Measurements from ENCODE around the gene SUSD3.
"Not testable (repeated sequence)": the region's sequence is repeated elsewhere in the genome, so short reads cannot be mapped to it uniquely, and the experiment has no call there.

Gene SUSD3

DNA sequence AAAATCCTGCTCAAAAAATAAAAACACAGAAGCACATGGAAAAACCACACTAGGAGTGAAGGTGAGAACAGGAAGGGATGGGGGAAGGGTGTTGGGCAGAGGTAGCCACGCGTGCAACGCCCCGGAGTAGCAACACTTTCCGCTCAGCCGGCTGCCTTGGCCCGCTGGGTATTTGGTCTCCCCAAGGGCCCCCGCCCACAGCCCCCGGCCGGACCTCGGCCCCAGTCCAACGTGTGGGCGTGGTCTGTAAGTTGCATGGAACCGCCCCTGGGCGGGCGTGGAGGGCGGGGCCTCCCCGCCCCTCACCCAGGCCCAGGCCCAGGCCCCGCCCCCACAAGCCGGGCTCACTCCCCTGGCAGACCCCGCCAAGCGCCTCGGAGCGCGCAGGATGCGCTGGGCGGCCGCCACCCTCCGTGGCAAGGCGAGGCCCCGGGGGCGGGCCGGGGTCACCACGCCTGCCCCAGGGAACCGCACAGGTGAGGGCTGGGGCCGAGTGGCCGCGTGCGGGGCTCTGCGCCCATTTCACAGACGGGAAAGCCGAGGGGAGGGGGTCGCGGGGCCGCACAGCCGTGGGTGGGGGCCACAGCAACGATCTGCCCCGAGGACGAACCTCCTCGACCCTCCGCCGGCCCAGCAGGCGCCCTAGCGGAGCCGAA is at the start of gene SUSD3:
SUSD3 (plus strand) TSS at position 347 of the 656 bp plus-strand sequence; CDS start at position 389, 42 bp downstream.
- no peak for DNase-seq (ENCODE audit: low read depth)

DNA sequence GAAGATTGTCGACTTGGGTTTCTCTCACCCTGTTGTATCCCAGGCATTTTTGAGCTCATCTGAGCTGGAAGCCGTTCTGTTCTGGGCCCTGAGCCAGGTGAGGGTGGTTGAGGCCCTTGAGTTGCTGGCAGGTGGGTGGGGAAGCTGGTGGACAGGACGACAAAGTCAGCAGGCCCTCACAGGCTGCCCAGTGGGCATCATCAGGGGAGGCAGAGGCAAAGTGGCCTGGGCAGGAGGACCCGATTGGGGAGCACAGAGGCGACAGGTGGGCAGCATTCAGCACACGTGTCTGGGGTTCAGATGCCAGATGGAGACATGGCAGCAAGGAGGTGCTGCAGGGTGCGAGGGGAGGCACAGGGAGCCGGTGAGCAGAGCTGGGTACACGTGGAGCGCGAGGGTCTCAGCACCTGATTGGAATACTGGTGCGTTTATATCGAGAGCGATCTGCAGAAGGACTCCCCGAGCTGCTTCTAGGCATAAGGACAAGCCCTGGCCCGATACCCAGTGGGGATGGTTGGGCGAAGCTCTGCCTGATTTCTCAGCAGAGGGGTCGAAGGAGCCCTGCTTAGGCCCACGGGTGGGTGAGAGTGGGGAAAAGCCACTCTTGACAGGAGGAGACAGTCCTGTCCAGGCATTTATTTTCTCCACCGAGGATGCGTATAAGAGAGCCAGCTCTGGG is 49.0 kb upstream of the SUSD3 start:
- DNase-seq (ENCODE audit: low read depth), result no peak

DNA sequence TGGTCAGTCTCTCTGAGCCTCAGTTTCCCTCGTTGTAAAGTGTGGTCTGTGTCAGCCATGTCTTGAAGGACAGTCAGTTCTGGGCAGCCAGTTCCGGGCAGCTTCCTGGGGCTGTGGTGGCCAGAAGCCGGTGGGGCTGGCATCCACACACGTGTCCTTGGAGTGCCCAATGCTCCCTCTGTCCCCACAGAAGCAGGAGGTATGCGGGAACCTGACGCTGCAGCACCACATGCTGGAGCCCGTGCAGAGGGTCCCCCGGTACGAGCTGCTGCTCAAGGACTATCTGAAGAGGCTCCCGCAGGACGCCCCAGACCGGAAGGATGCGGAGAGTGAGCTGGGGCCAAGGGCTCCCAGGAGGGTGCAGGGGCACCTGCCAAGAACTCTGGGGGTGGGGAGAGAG is 48.4 kb upstream of the SUSD3 start:
- no peak for DNase-seq (ENCODE audit: low read depth)

DNA sequence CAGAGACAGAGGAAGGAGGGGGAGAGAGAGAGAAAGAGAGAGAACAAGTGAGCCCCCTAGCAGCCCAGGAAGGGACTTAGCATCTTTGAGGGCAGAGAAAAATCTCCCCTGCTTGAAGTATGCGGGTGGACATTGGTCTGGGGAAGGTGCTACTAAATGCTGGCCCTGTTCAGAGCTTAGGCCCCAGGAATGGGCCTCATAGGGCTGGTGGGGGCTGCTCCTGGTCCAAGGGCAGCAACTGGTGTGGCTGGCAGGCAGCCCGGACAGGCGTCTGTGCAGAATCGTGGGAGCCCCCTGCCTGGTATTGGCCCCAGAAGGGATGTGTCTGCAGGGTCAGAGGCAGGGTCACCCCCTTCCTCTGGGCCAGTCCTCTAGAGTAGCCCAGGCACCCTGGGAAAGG is 47.8 kb upstream of the SUSD3 start:
- no peak for DNase-seq (ENCODE audit: low read depth)

DNA sequence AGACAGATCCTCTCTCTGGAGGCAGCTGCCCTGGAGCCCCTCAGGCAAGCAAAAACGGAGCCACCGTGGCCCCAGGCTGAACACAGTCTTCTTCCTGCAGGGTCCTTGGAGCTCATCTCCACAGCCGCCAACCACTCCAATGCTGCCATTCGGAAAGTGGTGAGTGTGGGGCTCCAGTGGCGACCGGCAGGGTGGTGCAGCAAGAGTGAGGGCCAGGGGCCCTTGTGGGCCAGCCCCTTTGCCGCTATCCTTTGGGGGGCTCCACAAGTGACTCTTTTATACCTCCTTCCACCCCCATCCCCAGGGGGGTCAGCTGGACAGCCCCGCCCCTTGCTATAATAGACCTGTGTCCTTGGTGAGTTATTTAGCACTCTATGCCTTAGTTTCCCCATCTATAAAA is 47.4 kb upstream of the SUSD3 start:
- DNase-seq (ENCODE audit: low read depth), result no peak

DNA sequence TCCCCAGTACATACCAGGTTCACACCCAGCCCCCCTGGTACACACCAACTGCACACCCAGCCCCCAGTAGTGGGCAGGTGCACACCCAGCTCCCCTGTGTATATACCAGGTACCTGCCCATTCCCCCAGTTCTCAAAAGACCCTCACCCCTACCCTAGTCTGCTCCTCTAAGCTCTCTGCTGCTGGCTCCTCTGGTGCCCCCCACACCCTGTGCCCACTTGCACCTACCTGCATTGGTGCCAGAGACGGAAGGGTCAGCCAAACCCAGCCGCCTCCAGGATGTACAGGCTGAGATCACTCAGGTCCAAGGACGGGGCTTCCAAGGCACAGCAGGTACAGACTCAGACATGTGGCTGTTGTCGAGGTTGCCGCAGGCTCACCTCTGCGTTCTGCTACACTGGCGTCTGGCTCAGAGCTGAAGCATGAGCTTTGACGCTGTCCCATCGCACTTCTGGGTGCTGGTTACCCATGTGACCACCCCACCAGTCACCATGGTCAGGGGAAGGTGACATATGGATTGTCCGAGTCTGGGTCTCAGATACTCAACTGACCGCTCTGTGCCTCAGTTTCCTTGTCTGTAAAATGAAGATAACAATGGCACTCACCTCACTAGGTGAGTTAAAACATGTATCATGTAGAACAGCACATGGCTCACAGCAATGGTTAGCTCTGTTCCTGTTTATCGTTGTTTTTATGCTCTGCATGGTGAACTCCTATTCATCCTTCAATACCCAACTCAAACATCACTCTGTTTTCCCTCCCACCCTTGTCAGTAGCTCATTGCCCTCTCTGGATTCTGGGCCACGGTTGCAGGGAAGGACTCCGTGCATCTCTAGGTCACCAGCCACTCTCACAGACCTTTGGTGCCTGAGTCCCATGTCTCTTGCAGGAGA is 45.3 kb upstream of the SUSD3 start:
- no peak for DNase-seq (ENCODE audit: low read depth)

DNA sequence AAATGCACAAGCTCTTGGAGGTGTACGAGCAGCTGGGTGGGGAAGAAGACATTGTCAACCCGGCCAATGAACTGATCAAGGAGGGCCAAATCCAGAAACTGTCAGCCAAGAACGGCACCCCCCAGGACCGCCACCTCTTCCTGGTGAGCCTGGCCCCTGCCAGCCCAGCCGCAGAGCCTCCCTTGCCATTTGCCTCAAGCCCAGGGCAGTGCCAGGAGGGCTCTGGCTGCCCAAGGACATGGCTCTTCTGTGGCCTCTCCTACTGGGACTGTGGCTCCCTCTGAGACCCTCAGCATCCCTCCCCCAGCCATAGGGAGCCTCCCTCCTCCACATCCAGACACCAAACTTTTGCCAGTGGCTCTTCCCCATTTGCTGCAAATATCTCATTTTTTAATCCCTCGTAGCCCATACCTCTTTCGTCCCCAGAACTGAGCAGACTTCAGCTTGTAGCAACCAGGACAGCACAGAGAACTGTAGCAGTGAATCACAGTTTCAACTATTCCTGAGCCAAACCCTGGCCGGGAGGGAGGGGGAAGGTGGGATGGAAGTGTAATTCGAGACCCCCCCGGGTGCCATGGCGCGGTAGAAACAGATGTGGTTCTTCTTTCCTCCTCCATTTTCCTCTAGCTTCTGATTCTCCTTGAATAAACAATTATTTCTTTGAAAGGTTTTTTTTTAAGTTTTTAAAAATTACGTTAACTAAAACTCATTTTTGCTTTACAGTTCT is 44.5 kb upstream of the SUSD3 start:
- no peak for DNase-seq (ENCODE audit: low read depth)

DNA sequence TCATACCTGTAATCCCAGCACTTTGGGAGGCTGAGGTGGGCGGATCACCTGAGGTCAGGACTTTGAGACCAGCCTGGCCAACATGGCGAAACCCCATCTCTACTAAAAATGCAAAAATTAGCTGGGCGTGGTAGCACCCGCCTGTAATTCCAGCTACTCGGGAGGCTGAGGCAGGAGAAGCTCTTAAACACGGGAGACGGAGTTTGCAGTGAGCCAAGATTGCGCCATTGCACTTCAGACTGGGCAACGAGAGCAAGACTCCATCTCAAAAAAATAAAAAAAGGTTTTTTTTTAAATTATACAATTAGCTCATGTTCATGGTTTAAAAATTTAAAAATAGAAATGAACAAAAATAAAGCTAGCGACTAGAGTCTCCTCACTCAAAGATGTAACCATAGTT is 43.3 kb upstream of the SUSD3 start:
- DNase-seq (ENCODE audit: low read depth), result not testable (repeated sequence)

DNA sequence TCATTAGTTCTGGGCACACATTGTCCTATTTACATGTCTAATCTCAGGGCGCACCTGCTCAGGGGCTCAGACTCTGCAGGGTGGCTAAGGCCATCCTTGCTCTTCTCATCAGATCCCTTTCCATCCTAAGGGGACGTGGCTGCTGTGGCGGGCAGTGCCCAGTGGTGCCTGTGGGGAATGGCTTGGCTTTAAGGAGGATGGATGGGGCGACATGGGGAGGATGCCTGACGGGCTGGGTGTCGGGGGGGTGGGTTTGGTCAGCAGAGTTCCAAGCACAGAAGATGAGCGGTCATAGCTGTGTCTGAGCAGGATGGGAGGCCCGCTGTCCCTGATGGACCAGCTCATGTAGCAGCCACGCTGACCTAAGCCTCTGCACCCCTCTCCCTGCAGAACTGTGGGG is 40.9 kb upstream of the SUSD3 start:
- DNase-seq (ENCODE audit: low read depth), result no peak

DNA sequence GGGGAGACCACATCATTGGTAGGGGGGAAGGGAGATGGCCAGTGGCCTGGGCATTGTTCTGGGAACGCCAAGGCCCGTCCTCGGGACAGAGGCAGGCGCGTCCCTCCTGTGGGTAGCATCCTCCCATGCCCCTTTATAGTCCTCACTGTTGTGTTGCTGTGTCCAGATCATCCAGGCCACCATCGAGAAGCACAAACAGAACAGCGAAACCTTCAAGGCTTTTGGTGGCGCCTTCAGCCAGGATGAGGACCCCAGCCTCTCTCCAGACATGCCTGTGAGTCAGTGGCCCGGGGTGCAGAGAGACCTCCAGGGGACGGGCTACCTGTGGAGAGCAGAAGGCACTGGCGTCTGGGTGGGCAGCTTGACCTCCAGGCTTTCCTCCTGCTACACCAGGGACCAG is 38.4 kb upstream of the SUSD3 start:
- DNase-seq (ENCODE audit: low read depth), result no peak

DNA sequence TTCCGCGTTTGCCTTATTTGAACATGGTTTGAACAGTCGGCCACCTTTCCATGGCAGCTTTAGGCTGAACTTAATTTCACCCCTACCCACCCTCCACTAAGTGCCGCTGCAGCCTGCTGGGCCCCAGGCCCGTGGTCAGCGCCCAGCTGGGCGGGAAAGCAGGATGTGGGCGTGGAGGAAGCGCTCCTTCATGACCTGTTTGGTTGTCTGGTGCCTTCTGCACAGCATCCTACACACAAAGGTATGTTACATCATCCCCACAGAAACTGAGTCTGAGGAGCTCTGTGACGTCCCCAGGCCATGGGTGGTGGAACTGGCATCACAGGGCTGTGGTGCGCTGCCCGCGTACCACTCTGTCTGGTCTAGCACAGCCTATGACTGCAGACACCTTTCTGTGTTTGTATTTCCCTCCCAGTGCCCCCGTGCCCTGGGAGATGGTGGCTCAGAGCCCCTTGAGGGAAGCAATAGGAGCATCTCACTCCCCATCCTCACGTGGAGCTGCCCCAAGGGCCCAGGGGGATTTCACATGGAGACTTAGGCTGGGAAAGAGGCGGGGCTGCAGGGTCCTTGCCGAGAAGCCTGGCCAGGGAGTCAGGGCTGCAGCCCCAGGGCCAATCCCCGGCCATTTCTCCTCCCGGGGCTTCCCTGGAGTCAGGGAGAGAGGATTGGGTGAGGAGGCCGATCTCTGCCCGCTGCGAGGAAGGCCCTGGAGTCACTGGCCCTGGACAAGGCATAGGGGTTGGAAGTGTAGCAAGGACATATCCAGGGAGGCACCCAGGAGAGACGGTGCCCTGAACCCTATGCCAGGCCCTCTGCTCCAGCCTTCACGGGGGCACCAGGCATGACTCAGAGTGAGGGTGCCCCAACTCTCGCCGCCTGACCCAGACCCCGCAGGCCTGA is 37.5 kb upstream of the SUSD3 start:
- no peak for DNase-seq (ENCODE audit: low read depth)

DNA sequence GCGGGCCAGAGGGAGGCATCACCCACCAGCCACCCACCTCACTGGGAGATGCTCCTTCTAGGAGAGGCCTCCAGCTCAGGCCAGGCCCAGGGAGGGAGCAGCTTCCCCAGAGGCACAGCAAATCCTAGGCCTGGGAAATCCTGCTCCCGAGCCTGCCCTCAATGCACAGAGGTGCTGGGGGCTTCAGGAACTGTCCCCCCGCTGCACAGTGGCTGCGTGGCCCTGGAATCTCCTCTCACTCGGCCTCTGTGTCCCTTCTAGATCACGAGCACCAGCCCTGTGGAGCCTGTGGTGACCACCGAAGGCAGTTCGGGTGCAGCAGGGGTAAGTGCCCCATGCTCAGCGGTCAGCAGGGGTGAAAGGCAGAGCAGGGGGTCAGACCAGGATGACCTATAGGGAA is 36.4 kb upstream of the SUSD3 start:
- no peak for DNase-seq (ENCODE audit: low read depth)

DNA sequence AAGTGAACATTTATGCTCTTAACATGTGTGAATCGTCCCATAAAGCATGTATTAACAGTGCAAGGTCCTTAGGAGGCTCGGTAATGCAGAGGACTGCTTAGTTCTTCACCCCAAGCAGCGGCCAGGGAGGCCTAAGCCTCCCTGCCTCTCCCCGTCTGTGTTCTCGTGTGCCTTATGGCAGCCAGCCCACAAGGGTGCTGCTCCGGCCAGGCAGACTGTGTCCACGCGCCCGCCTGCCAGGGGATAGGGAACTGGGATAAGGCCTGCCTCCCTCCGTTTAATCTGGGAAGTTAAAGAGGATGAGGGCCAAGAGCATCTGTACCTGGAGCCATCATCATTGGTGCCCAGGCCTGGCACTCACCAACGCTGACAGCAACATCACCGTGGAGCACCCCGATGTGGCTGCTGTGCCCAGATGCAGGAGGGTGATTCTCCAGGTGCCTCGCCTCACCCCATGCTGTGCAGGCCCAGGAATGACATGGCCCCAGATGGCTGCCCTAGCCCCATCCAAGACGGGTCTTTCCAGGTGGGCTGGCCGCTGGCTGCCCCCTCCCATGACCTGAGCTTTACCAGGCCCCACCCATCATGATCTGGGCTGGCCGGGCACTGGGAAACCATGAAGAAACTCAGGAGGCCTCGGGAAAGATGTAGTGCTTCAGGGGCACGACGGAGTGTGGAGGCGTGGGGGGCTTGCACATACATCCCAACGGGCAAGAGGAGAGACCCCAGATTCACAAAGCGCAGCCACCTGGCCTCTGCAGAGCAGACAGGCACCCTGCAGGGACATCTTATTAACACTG is 35.6 kb upstream of the SUSD3 start:
- no peak for DNase-seq (ENCODE audit: low read depth)

DNA sequence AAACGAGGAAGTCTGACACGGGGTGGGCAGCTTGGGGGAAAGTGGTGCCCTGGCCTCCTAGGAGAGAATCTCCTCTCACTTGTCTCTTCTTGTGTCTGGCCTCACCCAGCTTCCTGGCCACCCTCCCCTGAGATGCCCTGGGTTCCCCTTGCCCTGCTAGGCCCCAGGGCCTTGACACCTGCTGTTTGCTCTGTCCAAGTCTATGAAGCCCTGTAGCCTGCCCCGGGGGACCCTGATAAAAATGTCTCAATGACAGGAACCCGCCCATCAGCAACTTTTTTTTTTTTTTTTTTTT is 35.0 kb upstream of the SUSD3 start:
- DNase-seq (ENCODE audit: low read depth), result no peak

DNA sequence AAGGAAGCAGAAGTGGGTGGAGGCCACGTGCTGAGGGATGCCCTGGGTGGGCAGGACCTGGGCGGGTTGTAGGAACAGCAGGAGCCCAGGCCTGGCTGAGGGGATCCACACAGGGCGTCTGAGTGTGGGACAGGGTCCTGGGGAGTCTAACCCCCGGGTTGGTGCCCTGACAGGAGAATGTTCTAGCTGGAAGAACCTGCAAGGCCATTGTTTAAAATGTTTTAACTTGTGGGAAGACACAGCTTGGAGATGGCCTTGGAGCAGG is 33.9 kb upstream of the SUSD3 start:
- no peak for DNase-seq (ENCODE audit: low read depth)

DNA sequence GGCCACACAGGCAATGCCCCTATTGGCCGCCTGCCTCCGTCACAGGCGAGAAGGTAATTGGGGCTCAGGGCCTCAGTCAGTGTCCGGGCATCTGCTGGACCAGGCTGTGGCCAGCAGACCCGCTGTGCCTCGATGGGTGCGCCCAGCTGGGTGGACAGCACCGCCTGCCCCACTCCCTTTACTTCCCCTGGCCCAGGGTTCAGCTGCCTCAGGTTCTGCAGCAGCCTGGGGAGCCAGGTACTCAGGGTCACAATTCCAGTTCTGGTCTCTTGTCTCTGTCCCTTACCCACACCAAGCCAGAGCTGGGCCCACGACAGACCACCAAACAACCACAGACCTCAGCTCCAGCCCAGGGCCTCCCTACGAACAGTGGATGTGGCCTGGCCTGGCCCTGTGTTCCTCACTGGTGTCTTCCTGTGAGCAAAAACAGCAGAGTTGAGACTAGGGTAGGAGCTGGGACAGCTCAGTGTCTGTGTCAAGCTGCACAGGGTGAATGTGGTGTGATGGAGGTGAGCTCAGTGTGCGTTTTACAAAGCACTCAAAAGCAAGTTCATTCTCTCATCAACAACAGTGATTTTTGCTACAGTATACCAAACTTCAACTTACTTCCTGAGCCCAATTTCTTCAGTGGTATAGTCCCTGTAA is 33.4 kb upstream of the SUSD3 start:
- DNase-seq (ENCODE audit: low read depth), result no peak

DNA sequence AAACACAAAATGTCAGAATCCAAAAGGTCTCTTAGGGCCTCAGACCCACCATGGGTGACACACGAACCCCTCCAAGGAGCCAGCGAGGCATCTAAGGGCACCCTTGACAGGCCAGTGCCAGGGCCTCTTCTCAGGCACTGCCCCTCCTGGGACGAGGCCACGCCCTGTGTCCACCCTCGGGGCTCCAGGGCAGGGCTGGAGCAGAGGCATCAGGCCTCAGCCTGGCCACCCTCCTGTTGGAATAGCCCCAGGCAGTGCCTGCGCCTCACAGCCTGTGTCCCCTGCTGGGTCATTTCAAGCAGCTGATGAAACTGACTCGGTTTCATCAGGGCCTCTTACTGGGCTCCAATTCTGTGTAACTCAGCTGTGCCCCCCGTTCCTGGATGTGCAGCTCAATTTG is 32.8 kb upstream of the SUSD3 start:
- no peak for DNase-seq (ENCODE audit: low read depth)

DNA sequence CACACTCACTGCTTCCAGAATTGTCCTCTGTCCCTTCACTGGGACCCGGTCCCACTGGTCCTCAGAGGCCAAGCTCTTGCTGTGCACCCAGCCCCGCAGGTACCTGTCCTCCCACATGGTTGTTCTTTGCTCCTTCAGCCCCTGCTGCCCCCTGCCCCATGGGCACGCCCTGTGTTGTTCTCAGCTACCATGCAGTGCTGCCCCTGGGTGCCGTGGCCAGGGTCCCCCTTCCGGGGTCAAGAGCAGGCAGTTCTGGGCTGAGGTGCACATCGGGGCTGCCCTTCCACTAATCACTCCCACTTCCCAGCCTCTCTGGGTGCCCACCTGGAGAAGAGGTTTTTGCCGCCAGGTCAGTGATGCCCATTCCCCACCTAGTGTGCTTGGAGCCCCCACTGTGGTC is 31.9 kb upstream of the SUSD3 start:
- no peak for DNase-seq (ENCODE audit: low read depth)

DNA sequence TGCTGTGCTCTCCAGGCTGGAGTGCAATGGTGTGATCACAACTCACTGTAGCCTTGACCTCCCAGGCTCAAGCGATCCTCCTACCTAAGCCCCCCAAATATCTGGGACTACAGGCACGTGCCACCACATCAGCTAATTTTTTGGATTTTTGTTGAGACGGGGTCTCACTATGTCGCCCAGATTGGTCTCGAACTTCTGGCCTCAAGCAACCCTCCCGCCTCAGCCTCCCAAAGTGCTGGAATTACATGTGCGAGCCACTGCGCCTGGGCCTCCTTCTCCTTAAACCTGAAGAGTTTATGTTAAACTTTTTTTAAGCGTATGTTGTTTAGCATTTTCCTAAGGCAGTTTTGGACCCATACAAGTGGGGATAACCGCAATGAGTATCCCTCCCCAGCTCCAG is 30.8 kb upstream of the SUSD3 start:
- DNase-seq (ENCODE audit: low read depth), result no peak

DNA sequence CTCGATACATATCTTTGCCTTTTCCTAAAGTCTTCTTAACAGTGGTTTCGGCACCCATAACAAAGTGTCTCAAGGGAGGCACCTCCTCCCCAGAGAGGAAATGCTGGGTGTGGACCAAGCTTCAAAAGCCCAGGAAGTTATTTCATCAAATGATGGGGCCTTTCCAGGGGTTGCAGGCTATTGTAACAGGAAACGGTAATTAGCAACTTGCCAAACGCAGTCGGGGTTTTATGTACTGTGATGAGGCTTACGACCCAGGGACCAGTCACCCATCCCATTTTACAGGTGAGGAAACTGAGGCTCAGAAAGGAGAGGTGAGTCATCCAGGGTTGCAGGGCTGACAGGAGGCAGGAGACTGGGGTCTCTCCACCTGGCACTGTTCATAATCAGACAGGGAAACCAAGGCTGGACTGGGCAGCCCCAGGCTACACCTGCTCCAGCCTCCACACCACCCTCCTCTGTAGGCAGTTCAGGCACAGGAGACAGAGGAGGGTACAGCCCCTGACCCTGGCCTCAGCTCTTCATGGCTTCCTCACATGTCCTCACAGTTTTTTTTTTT is 30.0 kb upstream of the SUSD3 start:
- no peak for DNase-seq (ENCODE audit: low read depth)
